ENCODE data around the gene ARPP21.

DNA sequence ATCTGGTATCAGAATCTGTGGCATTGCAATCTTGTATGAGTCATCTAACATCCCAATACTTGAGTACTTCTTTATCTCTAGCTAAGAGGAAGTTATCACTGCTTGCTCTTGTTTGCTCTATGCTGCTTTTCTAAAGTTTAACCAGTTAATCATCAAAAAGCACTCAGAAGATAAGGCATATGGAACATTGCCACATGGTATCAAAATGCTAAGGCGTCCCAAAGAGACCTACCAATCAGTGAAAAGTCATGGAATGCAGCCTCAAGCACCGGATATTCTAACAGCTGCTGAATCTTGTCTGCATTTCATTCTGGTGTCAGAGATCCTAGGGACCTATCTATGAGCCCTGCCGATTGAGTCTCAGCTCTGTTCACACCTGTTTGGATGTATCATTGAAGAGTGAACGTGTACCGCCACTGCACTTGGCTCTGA lies 192.8 kb downstream of the ARPP21 start:
- TF ChIP-seq, protein P1, sequence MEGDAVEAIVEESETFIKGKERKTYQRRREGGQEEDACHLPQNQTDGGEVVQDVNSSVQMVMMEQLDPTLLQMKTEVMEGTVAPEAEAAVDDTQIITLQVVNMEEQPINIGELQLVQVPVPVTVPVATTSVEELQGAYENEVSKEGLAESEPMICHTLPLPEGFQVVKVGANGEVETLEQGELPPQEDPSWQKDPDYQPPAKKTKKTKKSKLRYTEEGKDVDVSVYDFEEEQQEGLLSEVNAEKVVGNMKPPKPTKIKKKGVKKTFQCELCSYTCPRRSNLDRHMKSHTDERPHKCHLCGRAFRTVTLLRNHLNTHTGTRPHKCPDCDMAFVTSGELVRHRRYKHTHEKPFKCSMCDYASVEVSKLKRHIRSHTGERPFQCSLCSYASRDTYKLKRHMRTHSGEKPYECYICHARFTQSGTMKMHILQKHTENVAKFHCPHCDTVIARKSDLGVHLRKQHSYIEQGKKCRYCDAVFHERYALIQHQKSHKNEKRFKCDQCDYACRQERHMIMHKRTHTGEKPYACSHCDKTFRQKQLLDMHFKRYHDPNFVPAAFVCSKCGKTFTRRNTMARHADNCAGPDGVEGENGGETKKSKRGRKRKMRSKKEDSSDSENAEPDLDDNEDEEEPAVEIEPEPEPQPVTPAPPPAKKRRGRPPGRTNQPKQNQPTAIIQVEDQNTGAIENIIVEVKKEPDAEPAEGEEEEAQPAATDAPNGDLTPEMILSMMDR (IDR thresholded peaks at IDR 0.05 in 4 of 5, conservative IDR thresholded peaks at IDR 0.05 in 1 of 5) = no peak
- TF ChIP-seq POLR2A (IDR thresholded peaks at IDR 0.05) = no peak

All from gastrocnemius medialis (tissue), 4 donors.